GM19467 (cell line): ENCODE data around the gene HIPK4.
"Not testable (repeated sequence)": the region's sequence is repeated elsewhere in the genome, so short reads cannot be mapped to it uniquely, and the experiment has no call there.

Experiments used
- ATAC-seq: cut with Tn5 transposase; IDR thresholded peaks from one replicate; pipeline ENCODE4 v1.9.1; 2021; ENCODE audit warnings: mild to moderate bottlenecking, moderate library complexity; ENCODE audit not compliant: unreplicated experiment

HIPK4 gene

DNA sequence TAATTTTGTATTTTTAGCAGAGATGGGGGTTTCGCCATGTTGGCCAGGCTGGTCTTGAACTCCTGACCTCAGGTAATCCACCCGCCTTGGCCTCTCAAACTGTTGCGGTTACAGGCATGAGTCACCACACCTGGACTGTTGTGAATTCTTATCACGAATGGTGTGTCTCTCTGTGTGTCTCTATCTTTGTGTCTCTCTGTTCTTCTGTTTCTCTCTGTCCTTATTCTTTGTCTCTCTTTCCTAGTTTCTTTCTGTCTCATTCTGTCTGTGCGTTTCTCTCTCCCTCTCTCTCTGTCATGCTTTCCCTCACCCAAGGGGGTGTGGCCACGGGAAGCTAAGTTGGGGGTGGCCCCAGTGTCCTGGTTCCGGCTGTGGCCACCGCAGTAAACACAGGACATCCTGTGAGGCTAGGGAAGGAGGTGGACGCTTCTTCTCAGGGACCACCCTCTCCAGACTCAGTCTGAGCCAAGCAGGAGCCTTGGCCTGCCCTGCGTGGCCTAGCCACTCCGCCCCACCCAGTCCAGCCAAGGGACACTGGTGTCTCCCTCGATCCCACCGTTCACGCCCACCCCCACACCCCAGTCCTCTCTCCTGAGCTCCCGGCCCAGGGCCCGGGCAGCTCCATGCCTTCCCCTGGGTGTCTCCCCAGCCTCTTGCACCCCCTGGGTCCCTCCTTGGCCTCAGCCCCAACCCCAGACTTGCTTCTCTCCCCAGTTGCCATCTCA is 27.1 kb upstream of the HIPK4 start:
- ATAC-seq = no peak

DNA sequence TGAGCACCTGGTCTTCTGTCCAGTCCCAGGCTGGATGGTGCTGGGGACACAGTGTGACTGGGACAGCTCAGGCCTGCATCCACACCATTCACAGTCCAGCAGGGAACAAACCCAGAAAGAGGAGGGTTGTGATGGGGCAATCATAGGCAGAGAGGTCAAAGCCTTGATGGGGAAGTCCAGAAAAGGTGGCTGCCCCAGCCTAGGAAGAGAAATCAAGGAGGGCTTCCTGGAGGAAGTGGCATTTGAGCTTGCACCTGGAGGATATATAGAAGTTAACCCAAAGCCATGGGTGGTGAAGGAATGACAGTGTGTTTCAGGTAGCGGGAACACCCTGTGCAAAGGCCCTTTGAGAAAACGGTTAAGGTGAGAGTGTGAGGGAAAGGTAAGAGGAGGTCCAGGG is 25.8 kb upstream of the HIPK4 start:
- no peak for ATAC-seq

DNA sequence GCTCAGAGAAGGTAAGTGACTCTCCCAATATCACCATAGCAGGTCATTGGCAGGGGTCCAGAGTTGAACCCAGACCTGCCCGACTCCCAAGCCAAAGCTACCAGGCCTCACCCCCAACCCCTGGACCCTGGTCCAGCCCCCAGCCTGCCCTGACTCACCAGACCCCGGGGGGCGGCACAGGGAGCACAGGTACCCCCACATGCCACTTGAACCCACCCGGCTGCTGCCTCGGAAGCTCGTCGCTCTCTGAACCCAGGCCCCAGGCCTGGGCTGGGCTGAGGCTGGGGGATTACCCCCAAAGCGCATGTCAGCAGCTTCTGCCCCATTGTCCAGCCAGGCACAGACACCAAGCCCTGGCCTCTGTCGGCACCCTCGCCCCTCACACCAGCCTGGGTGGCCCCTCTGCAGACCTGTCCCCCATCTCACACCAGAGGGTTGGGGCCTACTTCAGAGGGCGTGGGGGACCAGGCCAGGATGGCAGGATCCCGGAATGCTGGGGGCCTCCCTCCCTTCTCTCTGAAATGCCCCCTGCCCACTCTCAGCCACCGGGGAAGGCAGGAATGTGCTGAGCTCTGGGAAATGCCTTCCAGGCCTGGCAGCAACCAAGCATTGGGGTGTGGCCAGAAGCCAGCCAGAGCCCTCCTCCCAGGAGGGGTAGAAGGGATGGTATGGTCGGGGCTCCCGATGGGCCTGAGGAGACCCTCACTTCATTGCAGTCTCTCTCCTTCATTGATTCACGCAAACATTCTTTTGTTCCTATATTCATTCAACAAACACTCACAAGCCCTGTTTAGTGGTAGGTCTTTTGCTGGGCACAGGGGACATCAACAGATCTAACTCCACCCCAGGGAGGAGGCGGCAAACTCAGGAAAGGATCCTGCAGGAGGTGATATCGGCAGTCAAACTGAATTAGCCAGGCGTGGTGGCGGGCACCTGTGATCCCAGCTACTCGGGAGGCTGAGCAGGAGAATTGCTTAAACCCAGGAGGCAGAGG is 24.9 kb upstream of the HIPK4 start:
- no peak for ATAC-seq

DNA sequence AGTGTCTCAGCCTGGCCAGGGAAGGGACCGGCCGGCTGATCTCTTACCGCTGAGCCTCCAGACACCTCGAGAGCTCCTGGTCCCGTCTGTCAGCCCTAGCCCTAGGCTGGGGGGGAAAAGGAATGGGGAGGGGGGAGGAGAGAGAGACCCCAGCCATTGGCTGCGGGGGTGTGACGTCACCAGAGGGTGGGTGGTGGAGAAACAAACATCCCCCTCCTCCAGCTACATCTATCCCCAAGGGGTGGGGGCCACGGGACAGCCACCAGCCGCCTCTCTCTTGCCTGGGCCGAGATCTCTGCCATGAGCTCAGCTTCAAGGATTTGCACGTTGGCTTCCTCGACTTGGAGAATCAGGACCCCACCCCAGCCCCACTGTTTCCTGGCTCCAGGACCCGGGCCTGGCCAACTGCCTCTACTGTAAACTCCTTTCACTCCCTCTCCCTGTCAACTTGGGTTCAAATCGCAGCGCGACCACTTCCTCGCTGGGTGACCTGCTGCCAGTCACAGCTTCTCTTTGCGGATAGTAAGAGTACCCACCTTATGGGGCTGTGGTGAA is 23.4 kb upstream of the HIPK4 start, which contains the start of gene PRX:
TSS of gene PRX (minus strand) at position 88 of the 555 bp plus-strand sequence. CDS start 5,446 bp downstream, outside the sequence.
- no peak for ATAC-seq

DNA sequence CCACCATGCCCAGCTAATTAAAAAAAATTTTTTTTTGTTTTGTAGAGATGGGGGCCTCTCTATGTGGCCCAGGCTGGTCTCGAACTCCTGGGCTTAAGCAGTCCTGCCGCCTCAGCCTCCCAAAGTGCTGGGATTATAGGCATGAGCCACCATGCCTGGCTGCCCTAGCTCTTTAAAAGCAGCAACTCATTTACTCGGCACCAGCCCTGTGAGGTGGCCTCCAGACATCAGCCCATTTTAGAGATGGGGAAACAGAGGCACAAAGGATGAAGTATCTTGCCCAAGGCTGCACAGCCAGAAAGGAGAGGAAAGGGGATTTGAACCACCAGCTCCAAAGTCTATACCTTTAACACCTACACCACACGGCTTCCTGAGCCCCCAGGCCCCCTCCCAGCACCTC is 22.9 kb upstream of the HIPK4 start:
- no peak for ATAC-seq

DNA sequence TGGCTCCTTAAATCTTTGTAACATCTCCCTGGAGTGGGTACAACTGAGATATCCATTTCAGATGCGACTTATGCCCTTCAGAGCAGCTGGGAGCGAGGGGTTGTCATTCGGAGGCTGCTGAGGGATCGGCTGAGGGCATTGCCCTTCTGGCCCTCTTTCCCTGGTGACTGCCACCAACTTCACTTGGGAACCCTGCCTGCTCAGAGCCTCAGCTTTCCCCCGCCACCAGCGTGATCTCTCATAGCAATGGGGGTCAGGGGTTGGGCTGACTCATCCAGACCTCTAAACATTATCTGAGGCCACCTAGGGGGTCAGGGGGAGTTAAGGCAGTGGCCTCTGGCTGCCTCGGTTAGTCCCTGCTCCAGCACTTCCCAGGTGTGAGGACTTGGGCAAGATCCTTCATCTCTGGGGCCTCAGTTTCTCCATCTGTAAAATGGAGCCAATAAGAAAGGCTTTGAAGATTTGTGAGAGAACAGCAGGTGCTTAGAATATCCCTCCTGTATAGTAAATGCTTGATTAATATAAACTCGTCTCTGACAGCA is 22.0 kb upstream of the HIPK4 start:
- ATAC-seq = no peak

DNA sequence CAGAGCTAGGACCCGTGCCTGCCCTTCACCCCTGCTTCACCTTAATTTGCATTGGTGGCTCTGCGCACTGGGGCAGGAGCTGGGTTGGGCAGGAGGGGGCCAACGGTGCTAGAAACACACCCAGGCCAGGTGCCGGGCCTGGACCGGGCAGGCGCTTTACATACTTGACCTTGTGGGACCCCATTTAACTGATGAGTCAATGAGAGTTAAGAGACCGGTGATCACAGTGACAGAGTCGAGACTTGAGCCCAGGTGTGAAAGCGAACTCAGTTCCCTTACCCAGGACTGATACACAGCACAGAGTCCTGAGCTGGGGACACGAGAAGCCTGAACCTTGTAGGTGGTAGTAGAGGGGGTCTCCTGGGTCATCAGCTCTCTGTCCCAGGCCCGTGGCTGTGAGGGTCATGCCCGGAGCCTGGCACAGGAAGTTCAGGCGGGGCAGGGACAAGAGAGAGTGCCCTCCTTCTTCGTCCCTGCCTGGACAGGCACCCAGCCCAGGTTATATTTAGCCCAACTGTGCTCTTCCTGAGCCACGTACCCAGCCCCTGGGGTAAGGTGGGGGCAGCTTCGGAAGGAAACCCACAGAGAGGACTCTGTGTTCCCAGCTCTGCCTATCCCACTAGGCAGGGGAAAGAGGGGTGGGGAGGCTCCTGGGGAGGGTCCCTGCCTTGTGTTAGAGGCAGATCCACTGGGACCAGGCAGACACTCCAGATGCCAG is 21.3 kb upstream of the HIPK4 start:
- no peak for ATAC-seq

DNA sequence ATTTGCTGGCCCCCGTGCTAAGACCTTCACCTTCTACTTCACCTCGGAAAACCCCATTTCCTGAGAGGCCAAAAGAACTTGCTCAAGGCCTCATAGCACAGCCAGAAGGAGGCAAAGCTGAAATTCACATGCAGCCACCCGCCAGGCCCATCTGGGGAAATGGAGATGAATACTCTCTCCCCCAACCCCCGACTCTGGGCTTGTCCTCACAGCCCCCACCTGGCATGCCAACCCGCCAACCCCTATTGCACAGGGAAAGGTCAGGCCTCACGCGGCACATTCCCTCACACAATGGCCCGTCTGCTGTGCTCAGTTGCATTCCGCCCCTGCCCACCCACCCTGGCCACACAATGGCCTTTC is 20.0 kb upstream of the HIPK4 start:
- ATAC-seq = no peak

DNA sequence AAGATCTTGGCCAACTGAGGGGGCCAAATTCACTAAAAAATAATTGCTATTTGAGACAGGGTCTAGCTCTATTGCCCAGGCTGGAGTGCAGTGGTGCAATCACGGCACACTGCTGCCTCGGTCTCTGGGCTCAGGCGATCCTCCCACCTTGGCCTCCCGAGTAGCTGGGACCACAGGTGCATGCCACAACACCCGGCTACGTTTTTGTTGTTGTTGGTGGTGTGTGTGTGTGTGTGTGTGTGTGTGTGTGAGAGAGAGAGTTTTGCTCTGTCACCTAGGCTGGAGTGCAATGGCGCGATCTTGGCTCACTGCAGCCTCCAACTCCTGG is 18.6 kb upstream of the HIPK4 start:
- ATAC-seq = not testable (repeated sequence)

DNA sequence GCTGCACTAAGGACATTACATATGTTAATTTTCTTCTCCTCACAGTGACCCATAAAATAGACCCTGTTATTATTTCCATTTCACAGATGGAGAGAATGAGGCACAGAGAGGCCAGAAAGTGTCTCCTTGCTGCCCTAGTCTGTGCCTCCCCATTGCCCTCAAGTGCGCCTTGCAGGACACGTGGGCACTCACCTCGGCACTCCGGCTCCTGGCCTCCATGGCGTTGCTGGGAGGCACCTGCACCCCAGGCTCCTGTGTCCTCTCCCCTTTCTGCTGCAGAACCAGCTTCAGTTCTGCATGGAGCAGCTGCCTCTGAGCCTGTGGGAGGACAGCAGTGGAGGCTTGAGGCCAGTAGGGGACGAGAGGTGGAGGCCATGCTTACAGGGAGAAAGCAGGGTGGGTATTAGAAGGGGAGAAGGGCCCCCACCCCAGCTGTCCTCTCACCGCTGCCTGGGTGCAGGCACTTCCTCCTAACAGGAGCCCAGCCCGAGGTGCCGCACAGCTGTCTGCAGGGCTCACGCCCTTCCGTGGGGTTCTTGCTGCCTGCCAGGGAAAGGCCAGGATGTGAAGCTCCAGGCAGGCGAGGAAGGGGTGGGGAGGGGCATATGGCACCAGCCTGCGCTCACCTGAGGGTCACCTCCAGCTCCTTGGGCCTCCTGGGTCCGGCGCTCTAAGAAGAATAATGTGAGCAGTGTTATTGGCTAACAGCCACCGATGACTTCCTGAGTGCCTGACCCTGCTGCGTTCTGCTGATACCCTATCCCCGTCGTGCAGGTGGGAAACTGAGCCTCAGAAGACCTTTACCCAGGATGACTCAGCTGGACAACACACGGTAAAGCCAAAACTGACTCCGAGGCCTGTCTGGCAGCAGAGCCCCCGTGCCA is 18.0 kb upstream of the HIPK4 start:
- ATAC-seq = no peak

DNA sequence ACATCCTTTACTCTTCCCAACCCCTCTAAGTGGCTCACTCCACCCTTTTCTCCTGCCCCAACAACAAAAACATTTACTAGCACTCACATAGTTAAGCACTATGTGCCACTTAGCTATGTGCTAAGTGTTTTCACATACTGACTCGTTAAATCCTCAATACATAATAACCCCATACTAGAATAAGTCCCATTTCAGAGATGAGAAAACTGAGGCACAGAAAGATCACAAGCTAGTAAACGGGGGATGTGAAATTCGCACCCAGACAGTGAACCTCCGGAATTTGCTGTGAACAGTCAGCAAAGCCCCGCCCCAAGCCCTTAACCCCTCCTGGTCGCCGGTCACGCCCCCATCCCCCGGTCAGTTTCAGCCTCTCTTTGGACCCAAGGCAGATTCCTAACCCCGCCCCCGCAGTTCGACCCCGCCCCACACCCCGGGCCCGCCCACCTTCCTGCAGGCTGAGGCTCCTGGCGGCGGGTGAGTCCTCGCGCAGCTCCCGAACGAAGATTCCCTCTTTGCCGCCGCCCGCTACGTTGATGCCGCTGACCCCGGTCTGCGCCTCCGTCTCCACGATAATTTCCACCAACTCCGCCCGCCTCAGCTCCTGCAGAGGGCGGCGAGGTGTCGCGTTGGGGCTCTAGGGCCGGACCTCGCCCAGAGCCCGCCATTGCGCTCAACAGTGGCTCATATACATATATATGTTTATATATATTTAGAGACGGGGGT is 13.4 kb upstream of the HIPK4 start:
- peak; percentile 49 for ATAC-seq

DNA sequence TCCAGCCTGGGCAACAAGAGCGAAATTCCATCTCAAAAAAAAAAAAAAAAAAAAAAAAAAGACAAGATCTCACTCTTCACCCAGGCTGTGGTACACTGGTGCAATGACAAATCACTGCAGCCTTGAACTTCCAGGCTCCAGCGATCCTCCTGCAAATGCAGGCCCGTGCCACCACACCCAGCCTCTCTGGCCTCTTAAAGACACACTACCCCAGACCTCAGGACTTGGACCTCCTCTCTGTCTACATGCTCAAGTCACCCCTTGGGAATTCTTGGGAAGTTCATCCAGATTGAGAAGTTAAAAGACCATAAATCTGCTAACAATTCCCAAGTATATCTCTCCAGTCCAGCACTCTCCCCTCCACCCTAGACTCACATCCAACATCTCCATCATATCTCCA is 10.6 kb upstream of the HIPK4 start:
- ATAC-seq = no peak

DNA sequence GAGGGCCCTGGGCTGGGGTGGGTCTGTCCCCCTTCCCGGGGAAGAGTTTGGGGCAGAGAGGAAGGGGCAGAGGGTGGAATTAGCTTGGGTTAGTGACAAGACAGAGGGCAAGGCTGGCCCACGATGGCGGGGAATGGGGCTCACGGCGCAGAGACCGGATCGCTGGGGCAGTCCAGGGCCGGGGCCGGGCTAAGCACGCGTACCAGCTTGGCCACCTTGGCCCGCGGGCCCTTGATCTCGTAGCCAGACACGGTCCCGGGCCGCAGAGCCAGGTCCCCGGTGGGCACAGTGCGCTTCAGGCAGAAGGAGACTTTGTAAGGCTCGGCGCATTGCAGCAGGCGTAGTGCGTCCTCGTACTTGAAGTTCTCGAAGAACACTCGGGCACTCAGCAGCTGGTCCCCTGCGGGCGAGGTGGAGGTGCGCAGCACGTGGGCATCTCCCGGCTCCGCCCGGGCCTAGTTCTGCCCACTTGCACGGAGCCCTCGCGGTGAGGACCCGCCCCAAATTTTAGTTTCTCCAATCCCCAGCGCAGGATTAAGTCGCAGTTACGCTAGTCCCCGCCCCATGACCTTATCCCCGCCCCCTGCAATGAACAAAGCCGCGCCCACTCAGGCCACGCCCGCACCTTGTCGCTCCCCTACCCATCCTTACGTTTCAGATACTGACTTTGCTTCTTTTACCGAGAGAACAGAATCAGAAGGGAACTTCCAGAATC is 8.6 kb upstream of the HIPK4 start:
- no peak for ATAC-seq

DNA sequence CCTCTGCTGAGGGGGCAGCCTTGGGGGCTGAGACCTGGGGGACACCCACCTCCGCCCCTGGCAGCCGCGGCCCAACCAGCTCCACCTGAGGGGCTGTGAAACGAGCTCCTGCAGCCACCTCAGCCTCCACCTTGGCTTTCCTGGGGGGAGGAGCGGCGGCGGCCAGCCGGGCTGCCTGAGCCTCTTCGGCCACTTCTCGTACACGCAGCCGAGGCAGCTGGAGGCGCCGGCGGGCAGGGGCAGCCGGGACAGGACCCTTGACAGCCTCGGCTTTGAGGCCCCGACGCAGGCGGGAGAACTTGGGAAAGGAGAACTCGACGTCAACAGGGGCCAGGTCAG is 7.6 kb upstream of the HIPK4 start:
- ATAC-seq = no peak

DNA sequence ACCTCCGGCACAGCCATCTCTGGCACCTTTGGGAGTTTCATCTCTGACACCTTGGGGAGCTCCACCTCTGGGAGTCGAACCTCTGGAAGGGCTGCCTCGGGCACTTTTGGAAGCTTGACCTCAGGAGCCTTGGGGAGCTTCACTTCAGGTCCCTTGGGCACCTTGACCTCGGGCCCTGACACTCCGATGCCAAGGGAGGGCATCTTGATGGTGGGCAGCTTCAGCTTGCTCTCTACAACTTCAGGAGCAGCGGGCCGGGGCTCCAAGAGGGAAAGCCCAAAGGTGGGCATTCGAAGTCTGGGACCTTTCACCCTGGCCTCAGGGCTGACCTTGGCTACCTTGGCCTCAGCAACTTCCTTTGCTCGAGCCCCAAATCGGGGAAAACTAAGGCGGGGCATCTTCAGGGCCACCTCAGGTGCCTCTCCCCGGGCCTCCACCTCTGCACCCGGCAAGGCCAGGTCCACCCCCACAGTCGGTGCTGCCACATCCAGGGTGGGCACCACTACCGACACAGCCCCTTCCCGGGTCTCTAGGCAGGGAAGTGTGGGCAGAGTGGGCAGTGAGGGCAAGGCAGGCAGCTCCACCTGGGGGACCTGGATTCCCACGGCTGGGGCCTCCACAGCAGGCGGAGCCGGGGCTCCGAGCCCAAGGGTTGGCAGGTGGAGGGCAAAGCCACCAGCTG is 7.0 kb upstream of the HIPK4 start:
- ATAC-seq = no peak

DNA sequence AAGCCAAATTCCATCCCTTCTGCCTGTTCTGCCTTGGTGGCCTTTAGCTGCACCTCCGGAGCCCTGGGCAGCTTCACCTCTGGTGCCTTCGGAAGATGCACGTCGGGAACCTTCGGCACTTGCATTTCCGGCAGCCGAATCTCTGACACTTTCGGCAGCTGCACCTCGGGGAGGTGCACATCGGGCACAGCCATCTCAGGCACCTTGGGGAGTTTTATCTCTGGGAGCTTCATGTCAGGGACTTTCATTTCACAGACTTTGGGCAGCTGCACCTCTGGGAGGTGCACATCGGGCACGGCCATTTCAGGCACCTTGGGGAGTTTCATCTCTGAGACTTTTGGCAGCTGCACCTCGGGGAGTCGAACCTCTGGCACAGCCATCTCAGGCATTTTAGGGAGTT is 6.0 kb upstream of the HIPK4 start:
- no peak for ATAC-seq

DNA sequence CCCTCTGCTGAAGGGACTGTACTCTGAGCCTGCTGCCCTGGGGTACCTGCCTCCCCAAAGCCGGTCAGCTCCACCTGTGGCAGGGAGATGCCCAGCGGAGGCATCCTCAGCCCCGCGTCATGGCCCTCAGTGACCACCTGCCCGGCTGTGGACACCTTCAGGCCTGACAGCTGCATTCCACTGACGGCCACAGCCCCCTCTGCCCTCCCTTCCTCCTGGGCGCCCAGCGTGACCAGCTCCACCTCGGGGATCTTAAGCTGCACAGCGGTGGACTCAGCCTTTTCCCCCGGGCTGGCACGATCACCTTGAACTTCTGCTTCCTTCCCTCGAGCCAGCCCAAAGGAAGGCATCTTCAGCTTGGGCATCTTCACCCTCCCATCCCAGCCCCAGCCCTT is 4.8 kb upstream of the HIPK4 start:
- no peak for ATAC-seq
